ENCODE results near the gene NDUFA8.

Gene NDUFA8

GRCh38 chr9:122159026-122159924 is at the start of gene NDUFA8, which contains the start of gene MORN5:
Gene NDUFA8 (minus strand): TSS chr9:122159779. CDS start chr9:122159677, 102 bp downstream.
Gene MORN5 (plus strand): TSS chr9:122159908. CDS start chr9:122159973, 65 bp downstream.
- DNase-seq: peak; percentile 96

GRCh38 chr9:122207096-122207495 is 47.5 kb upstream of the NDUFA8 start:
- DNase-seq: no peak

GRCh38 chr9:122206118-122207046 is 46.8 kb upstream of the NDUFA8 start:
- DNase-seq: no peak

DNA sequence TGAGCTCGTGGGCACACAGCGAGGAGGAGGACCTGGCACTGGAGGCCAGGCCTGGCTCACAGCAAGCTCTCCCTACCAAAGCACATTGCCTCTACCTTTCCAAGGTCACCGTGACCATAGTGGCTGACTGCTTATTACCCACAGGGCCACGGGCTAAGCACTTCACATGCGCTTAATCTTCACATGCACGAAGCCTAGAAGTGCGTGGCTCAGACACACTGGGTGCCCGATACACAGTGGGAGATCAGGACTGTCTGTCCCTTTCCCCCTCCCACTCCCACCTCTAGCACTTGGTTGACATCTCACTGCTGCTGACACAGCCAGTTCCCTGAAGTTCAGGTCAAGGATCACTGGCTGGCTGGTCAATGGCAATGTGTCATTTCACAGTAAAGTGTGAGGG is 45.6 kb upstream of the NDUFA8 start:
- no peak for DNase-seq

- DNase-seq: no peak
Observed at GRCh38 chr9:122204491-122204890, 44.9 kb upstream of the NDUFA8 start.

DNA sequence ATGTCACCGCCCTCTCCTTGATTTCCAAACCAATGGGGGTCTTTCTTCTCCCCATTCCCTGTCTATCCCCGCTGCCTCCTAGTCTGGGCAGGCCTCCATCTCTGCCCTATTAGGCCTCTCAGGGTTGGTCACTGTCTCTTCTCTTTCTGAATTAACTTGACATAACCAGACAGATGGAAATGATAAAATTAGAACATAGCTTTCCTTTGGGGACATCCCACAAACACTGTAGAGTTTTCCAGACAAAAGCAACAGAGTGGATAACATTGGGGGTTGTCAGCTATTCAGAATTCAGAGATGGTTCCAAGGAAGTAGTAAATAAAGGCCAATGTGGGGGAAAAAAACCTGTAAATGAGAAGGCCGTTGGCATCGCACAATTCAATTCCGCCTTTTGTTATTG is 44.5 kb upstream of the NDUFA8 start:
- DNase-seq: no peak

DNA sequence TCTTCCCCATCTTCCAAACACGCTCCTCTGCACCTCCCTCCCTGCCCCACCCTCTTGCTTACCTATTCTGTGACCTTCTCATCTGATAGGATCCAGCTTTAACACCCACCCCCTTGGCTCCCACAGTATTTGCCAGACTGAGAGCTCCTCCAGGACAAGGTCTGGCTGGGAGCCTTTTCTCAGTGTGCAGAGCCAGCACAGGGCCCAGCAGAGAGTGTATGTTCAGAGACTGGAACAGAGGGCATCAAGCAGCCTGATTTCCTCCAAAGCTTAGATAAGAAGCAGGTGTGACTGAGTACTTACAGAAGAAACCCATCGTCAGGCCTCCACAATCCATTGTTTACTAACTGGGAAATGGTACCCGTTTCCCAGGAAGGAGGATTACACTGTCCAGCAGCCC is 42.5 kb upstream of the NDUFA8 start:
- DNase-seq: no peak

- DNase-seq: no peak
Observed at GRCh38 chr9:122201641-122202040, 42.1 kb upstream of the NDUFA8 start.

DNA sequence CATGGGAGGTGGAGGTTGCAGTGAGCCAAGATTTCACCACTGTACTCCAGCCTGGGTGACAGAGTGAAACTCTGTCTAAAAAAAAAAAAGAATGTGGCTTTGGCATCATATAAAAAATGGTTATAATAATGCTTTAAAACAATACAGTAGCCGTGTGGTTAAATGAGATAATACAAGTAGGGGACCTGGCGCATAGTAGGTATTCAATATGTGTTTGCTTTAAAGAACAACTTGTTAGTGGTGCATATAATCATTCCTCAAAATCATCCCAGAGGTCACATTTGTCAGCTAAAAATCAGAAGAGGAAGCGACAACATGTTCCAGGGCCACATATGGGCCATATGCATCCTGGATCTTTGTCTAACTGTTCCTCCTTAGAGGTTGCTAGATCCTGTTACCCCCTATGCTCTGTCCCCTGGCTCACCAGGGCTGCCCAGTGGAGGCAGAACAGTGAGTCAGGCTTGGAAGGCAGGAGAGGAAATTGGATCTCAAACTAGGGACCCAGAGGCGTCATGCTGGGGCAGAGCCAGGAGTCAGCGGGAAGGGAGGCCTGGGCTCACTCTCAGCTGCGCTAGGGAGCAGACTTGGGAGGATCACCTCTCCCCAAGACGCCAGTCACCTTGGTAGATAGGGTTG is 41.5 kb upstream of the NDUFA8 start:
- DNase-seq: no peak

- DNase-seq: no peak
Observed at GRCh38 chr9:122197882-122198281, 38.3 kb upstream of the NDUFA8 start.

- no peak for DNase-seq
Observed at GRCh38 chr9:122197426-122197825, 37.8 kb upstream of the NDUFA8 start.

- no peak for DNase-seq
Observed at GRCh38 chr9:122195875-122196274, 36.3 kb upstream of the NDUFA8 start.

DNA sequence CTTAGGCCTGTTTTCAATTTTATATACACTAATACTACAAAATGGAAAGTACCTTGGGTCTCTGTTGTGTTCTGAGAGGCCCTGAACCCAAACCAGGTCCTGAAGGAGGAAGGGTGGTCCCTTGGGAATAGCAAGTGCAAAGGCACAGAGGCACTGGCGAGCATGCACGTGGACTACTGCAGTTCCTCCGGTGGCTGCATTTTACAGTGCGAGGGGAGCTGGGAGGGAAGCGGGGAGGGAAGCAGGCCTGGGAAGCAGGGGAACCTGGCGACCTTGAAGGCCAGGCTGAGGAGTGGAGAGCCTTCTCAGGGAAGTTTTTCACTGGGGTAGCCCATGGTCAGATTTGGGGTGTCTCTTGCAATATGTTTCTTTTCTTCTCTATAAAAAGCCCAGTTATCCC is 34.1 kb upstream of the NDUFA8 start:
- DNase-seq: no peak

DNA sequence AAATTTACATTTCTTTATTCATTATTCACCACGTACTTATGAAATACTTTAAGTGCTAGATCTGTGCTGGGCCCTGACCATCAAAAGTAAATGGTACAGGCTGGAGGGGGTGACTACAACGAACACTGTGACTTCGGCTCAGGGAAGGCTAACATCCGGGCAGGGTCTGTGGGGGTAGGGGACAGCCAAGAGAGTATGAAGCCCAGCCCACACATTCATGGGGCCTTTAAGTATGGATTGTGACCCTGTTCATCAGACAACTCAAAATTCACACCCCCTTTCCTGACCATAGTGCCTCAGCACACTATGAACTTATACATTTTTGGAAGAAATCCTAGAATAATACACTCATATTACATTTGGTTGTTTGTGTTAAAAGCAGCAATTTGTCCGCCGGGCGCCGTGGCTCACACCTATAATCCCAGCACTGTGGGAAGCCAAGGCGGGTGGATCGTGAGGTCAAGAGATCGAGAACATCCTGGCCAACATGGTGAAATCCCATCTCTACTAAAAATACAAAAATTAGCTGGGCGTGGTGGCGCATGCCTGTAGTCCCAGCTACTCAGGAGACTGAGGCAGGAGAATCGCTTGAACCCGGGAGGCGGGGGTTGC is 33.4 kb upstream of the NDUFA8 start:
- no peak for DNase-seq

GRCh38 chr9:122192261-122192875 is 32.8 kb upstream of the NDUFA8 start:
- DNase-seq: no peak

DNA sequence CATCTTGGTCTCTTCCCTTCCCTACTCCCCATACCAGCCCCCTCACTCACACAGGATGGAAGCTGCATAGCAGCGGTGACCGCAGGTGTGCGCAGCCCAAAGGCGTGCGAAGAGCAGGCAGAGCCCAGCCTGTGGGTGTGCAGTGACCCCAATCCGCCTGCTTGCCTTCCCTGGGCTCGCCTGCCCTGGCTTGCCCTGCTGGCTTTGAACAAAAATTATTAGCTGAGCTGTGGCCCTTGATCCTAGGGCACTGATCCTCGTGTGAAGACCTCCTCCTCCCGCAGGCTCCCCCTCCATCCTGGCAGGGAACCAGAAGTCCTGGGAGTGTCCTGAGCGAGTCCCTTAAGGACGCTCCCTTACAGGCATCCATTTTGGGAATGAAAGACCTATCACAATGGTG is 32.0 kb upstream of the NDUFA8 start:
- DNase-seq: no peak

GRCh38 chr9:122190597-122191381 is 31.2 kb upstream of the NDUFA8 start:
- no peak for DNase-seq

- DNase-seq: no peak
Observed at GRCh38 chr9:122188369-122188768, 28.8 kb upstream of the NDUFA8 start.

DNA sequence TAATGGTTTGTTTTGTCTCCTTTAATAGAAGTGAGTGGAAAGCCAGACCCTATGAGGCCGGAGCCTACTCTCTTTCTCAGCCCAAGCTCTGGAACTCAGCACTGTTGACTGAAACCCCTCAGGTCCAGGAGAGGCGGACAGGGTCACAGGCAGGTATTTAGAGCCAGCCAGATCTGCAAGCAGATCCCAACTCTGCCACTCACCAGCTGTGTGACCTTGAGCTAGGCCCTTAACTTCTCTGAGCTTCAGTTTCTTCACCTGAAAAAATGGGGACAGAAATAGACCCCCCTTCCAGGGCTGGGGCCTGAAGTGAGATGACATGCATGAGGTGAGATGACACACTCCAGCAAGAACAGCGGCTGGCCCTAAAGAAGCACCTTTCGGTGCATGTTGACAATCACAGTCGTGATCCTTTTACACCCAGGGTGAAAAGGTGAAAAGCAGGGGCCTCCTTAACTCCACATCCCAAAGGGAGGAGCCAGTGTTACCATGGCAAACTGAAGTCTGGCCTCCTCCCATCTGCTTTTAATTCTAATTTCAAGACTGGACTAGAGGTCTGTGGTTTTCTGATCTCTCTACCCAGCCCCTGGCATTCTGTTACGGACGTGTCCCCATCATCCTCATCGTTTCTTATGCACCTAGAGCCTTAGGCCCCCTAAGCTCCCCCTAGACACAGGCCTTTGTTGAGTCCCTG is 27.3 kb upstream of the NDUFA8 start:
- no peak for DNase-seq

DNA sequence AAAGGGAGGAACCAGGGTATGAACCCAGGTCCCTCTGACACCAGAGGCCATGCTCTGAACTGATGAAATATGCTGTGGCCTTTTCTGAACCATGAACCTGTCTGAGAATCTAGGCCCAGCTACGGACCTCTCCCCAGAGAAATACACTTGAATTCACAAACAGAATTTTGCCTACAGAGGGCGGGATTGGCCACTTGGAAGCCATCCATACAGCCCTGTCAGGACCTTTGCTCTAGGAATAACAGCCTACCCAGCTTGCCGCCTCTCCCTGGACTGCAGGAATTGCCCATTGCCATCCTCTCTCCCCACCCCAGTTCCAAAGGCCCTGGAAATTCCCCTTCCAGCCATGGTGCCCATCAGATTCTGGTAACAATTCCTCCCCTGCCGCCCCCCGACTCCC is 26.7 kb upstream of the NDUFA8 start:
- no peak for DNase-seq

GRCh38 chr9:122184551-122184950 is 25.0 kb upstream of the NDUFA8 start:
- no peak for DNase-seq
